Stimulated activated CD8-positive, alpha-beta memory T cell treated with anti-CD3 and anti-CD28 coated beads, Interleukin-12 subunit alpha, Interleukin-12 subunit beta, amount 100 ng/mL, for 1 hour (primary cell): ENCODE measurements around the gene TTC38.
"Not testable (repeated sequence)": the region's sequence is repeated elsewhere in the genome, so short reads cannot be mapped to it uniquely, and the experiment has no call there.

Experiments
- DNase-seq: peaks from one replicate; pipeline ENCODE4 v3.0.0-alpha.2; 2020; ENCODE audit warnings: low read depth

TTC38 gene

DNA sequence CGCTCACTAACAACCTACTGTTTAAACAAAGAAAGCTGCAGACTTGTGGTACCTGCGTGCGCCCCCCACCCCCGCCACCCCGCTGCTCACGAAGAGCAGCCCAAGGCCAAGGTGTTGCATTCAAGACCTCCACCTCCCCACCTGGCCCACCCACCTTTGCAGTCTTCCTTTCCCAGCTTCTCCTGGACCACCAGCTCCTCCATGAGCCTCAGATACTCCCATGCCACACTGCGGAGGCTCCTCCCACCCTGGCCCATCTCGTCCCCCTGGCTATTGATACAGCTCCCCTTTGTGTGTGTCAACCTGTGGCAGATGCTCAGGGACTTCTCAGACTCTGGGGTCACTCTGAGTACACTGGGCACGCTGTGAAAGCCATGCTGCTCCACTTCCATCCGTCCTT, 21.6 kb upstream of the TTC38 start:
- no peak for DNase-seq

DNA sequence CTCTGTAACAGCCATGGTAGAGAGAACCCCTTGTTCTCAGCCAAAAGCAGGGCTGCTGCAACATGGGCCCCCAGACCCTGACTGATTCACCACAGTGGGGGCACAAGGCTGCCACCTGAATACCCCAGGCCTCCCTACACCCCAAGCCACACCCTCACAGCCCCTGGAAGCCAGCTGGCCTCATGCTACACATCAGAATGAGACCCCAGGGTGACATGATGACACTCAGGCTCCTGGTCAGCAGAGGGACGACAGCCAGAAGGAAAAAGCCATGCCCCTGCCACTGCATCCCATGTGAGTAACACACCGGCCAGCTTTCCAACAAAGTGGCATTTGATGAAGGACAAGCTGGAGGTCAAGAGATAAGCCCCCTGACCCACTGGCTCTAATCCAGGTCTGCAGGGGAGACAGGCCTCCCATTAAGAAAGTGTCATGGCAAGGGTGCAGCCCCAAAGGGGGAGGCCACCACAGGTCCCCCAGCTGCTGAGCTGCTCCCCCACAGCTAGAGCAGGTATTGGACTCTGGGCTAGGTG, 20.3 kb upstream of the TTC38 start:
- DNase-seq: no peak

DNA sequence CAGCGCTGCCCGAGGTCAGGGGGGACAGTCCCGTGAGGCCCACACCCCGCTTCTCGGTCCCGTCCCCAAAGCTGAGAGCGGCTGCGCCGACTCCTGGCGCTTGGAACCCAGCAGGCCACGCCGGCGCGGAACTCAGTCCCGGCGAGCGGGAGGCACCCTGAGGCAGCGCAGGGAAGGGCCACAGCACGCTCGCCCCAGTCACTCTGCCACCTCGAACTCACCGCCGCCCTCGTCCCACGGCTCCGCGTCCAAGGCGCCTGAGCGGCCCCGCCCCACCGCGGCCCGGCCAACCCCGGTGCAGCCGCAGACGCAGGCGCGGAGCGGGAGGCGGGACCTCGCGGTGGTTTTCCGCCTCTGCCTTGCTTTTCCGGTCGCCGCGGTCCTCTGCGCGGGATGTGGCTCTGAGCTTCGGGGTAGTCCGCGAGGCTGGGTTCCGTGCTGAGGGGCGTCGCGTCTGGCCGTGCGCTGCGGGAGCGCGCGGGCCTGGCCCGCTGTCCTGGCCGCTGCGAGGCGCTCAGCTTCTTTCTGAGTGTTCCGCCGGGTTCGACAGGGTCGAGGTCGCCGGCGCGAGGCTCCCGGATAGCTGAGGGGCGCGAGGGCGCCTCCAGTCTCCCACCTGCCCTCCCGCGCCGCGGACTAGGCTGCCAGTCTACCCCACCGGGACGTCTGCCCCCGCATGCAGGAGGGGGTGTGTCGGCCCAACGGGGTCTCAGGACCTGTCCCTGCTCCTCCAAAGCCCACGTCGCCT, 17.6 kb upstream of the TTC38 start, which contains the start of gene CDPF1:
TSS of gene CDPF1 (minus strand) at position 259 of the 748 bp plus-strand sequence. CDS start 2,009 bp downstream, outside the sequence.
- peak; percentile 79 for DNase-seq

DNA sequence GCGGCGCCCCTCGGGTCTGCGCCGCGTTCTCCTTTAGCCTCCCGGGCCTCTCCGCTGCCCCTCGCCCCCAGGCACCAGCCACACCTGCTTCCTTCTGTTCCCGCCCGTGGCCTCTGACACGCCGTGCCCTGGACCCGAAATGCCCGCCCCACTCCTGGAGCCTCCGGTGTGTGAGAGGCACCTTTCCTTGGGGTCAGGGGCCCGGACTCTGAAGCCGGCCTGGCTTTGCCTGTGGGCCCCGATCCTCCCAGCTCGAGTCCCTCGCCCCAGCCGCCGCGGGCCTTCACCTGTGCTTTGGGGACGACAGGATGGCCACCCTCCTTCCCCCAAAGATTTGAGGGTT, 17.1 kb upstream of the TTC38 start:
- no peak for DNase-seq

DNA sequence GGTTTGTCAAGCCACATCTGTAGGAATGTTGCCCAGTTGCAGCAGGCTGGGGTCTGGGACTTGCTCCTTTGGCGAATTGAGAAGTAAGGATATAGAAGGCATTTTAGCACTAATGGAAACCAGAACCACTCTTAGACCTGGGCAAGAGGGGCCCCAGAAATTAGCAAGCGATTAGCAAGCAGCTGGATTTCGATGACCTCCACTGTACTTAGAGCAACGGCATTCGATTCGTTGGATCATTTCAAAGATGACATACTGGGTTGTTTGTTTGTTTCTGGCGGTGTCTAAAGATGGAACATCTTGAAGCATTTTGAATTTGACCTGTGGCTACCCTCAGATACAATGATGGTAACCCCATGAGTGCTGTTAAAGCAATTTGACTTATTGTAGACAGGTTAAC, 16.5 kb upstream of the TTC38 start:
- no peak for DNase-seq

DNA sequence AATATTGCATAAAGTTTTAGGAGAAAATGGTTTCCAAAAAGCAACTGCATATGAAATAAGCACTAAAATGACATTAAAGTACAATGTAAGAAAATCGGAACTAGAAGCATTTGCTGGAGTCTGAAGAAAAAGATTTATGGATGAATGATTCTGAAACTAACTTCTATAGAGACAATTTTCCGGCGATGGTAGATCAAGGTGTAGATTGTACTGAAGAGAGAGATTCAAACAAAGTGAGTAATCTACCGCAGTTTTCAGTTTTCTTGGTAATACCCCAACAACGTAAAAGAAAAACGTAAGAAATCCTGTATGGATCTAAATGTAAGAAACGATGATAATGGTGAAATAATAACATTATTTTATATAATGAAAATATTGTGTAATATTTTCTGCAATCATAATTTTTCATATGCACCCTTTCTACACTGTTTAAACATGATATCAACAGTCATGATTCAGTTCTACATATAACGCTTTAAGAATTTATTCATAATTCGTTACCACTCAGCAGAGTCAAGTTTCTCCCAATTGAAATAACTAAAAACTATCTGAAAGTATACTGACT, 15.9 kb upstream of the TTC38 start:
- no peak for DNase-seq

DNA sequence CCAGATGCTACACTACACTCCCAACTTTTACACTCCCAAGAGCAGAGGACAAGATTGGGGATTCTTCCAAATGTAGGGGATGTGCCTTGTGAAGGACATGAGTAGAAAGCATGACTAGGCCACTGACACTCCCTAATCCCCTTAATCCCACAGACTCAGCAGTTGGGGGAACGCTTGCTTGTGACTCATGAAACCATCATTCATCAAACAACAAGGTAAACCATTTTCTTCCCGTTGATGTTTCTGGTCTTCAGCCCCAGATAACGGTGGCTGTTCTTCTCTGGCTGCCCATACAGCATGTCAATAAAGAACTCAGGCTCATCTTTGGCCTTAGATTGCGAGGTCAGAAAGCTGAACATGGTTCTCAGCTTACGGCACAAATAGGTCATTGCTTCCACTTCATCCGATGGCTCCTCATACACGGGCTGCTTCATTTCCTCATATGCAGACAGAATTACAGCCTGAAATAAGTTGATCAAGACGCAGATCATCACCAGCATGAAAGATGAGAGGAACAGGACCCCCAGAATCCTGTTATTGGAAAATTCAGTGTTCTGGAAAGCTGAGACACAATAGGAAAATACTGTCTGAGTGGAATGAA, 11.3 kb upstream of the TTC38 start:
- DNase-seq: no peak

DNA sequence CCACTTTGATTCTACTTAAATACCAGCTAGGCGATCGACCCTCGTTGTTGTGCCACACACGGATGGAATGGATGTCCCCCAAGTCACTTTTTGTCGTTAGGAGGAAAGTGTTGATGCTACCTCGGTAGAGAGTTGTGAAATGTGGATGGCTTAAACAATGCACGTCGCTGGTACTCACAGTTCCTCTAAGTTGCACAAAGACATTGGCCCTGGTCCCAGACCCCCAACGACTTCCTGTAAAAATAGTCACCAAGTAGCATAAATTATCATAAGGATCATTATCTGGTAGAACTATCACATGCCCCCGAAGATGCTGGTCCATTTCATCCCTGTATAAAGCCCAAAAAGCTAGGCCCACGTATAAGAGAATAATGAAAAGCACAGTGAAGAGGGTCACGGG, 8.4 kb upstream of the TTC38 start:
- DNase-seq: no peak

DNA sequence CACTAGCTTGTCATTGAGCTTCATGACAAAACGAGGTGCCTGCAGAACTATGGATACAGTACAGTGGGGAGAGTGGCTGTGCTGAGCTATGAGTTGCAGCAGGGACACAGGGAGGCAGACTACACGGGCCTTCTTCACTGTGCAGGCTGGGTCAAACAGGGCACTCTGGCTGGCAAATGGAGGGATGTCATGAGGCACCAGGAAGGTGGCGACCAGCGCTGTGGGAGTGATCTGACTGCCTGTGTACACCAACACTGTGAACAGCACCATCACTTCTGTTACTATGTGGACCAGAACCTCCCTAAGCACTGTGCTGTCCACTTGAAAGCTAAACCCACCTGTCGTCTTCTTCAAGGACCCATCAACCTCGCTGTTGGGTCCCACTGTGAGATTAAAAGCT, 7.8 kb upstream of the TTC38 start:
- no peak for DNase-seq

DNA sequence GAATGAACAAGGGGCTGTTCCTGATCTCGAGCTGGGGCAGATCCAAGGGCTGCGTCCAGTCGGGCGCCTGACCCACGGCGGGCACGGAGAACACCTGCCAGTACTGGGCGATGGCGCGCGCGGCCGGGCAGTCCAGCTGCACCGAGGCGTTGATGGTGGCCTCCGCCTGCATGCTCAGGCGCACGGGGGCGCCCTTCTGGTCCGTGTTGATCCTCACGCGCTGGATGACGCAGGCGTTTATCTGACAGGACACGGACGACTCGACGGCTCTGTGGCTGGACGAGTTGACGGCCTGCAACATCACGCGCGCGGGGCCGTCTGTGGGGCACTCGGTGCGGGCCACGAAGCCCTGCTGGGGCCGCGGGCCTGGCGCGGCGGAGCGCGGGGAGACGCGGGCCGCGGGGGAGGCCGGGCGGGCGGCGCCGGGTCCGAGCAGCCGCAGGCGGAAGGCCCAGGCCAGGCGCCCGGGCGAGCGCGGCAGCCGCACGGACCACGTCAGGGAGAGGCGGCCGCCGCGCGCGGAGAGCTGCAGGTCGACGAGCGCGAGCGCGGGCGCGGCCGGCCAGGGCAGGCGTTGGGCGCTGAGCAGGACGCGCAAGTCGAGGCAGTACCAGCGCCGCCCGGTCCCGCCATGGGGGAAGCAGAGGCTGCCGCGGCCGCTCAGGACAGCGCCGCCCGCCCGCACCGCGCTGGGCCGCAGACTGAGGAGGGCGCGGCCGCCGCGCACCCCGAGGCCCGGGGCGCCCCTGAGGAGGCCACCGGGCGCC, 5.2 kb upstream of the TTC38 start:
- no peak for DNase-seq

DNA sequence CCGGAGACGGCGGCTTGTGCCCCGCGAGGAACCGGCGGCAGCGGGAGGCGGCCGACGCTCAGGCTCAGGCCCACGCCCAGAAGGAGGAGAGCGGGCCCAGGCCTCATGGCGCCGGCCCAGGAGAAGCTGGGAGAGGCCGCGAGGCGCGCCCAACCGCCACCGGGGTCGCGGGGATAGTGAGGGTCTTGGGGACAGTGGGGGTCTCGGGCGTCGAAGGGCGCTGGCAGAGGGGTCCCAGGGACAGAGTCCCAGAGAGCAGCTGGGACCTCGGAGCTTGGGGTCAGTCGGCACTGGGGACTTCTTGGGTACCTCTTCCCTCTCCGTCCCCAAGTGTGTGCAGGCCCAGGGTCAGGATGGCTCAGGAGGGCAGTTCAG, 4.6 kb upstream of the TTC38 start, which contains the start of gene PKDREJ:
TSS of gene PKDREJ (minus strand) at position 128 of the 375 bp plus-strand sequence. CDS start at position 107, 21 bp downstream.
- no peak for DNase-seq

DNA sequence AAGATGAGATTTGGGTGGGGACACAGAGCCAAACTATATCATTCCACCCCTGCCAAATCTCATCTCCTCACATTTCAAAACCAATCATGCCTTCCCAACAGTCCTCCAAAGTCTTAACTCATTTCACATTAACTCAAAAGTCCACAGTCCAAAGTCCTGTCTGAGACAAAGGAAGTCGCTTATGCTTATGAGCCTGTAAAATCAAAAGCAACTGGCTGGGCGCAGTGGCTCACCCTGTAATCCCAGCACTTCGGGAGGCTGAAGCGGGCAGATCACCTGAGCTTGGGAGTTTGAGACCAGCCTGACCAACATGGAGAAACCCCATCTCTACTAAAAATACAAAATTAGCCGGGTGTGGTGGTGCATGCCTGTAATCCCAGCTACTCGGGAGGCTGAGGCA, 3.3 kb upstream of the TTC38 start:
- not testable (repeated sequence) for DNase-seq

DNA sequence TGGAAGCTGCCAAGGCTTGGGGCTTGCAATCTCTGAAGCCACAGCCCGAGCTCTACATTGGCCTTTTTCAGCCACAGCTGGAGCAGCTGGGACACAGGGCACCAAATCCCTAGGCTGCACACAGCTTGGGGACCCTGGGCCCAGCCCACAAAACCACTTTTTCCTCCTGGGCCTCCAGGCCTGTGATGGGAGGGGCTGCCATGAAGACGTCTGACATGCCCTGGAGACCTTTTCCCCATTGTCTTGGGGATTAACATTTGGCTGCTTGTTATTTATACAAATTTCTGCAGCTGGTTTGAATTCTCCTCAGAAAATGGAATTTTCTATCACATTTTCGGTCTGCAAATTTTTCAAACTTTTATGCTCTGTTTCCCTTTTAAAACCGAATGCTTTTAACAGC, 2.2 kb upstream of the TTC38 start:
- DNase-seq: not testable (repeated sequence)

DNA sequence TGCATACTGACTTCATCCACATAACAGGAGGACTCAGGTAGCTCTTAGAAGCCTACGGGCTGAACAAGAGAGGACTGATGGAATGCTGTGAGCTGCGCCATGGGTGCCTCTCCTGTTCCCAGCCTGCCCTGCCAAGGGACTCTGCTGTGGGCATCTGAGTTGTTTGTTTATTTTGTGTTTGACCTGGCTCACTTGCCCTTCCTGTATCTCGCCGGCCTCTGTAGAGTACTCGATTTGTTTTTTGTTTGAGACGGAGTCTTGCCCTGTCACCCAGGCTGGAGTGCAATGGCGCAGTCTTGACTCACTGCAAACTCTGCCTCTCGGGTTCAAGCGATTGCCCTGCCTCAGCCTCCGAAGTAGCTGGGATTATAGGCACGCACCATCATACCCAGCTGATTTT, 1.8 kb downstream of the TTC38 start:
- no peak for DNase-seq

DNA sequence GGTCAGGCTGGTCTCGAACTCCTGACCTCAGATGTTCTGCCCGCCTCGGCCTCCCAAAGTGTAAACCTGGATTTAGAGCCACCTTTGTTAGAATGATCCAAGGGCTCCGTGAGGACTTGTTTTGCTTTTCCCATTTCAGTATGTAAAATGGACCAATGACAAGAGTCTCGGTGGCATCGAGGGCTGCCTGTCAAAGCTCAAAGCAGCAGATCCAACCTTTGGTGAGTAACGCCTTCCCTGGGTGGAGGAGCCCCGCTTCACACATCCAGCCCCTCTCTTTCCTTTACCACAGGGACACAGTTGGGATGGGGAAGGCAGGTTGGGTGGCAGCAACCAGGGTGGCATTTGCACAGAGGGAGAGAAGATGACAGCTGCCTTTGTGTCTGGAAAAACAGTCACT, 4.4 kb downstream of the TTC38 start:
- DNase-seq: no peak

DNA sequence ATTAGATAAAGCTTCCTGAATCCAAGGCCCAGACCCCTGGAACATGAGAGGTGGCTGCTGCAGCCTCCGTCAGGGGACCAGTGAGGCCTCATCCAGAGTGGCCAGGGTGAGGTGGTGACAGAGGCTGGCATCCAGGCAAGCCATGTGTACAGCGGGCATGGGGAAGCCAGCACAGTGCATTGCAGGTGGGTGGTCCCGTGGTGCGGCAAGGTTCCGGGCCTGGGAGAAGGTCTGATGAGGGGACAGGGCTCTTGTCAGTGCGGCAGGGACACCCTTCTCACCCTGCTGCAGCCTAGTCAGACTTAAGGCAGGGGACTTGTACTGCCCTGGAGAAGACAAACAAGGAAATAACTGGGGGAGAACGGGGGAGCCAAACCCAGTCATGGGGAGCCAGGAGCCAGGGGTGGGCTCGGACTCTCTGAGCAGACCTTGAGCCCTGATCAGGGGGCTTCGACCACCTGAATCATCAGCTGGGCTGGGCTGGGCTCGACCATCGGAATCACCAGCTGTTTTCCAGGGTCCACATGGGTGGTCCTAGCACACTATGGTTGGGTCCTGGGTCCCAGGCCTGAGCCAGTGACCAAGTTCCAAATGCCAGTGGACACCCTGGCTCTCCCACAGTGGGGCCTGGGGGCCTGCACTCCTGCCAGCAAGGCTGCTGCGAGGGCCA, 5.1 kb downstream of the TTC38 start:
- no peak for DNase-seq

DNA sequence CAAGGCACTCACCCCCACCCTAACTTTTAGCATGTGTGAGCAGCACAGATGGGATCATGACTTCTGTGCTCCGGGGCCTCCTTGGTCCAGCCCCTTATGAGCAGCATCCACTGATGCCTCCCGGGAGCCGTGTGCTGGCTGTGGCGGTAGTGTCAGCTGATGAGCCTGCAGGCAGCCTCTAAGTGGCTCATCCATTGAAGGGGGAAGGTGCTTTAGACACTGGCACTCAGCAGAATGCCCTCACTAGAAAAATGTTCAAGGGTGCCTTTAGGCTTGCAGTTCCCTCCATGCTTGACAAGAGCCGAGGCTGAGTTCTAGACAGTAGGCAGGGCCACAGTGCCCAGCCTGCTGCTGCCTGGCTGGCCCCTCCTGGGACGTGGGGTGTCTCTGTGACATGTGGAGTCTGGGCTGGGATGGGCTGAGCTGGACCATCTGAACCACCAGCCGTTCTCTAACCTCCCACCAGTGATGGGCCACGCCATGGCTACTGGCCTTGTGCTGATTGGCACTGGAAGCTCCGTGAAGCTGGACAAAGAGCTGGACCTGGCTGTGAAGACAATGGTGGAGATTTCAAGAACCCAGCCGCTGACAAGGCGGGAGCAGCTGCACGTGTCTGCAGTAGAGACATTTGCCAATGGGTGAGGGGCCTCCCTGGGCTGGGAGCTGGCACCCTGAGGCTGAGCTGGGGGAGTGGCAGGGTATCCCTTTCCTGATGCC, 5.8 kb downstream of the TTC38 start:
- no peak for DNase-seq

DNA sequence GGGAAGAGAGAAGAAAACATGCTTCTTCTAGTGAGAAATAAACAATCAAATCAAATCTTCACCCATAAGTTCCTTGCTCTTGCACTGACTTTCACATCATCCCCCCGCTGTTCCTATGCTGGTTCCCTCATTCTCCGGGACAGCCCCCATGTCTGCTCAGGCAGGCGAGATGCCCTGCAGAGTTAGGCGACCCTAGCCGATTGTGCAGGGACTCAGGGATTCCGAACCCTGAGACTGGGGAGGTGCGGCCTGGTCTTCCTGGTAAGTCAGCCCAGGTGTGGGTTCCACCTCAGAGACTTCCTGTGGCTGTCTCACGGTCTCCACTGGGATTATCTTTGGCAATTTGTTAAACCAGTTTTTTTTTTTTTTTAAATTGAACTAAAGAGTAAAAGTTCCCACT, 6.6 kb downstream of the TTC38 start:
- DNase-seq: no peak

DNA sequence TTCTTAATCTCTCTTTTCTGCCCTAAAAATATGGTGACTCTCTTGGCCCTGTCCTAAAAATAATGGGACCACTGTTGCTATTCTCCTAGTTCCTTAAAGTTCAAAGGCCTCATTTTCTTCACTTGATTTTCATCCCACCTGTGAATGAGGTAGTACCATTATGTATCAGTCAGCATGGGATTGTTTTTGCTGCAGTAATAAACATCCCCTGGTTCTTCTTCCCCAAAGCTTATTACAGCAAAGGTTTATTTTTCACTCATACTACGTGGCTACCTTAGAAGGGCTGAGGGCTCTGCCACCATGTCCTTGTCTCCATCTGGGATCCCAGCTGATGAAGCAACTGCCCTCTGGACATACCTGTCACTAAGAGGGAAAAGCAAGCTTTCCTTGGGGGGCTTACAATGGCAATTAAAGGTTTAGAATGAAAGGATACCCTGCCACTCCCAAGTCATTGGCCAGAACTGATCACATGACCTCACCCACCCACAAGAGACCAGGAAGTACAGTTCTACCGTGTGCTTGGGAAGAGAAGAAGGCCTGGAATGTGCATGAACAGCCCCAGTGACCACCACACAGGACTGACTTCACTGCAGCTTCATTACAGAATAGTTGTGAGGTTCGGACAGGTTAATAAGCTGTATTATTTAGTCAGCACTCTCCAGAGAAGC, 7.8 kb downstream of the TTC38 start:
- DNase-seq: no peak

DNA sequence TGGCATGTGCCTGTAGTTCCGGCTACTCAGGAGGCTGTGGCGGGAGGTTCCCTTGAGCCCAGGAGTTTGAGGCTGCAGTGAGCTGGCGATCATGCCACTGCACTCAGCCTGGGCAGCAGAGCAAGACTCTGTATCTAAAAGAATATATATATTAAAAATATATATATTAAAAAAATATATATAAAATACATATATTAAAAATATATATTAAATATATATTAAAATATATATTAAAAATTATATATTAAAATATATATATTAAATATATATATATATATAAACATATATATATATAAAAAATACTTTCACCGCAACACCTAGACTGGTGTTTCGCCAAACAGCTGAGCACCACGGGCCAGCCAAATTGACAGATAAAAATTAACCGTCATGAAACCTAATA, 8.8 kb downstream of the TTC38 start:
- DNase-seq: no peak
